GM12874 (cell line): Measurements from ENCODE around the gene ZNF18.

Source experiments
- CTCF ChIP-seq: IDR thresholded peaks from 2 replicates; pipeline ENCODE4 v1.5.1; 2011; ENCODE audit warnings: low read depth, mild to moderate bottlenecking, control low read depth, low read length, moderate library complexity; ENCODE audit not compliant: insufficient read depth

Gene ZNF18

GRCh38 chr17:11950771-11951519, 46.3 kb downstream of the ZNF18 start:
- no peak for TF ChIP-seq CTCF

GRCh38 chr17:11948789-11949188, 48.5 kb downstream of the ZNF18 start:
- TF ChIP-seq CTCF, result no peak

DNA sequence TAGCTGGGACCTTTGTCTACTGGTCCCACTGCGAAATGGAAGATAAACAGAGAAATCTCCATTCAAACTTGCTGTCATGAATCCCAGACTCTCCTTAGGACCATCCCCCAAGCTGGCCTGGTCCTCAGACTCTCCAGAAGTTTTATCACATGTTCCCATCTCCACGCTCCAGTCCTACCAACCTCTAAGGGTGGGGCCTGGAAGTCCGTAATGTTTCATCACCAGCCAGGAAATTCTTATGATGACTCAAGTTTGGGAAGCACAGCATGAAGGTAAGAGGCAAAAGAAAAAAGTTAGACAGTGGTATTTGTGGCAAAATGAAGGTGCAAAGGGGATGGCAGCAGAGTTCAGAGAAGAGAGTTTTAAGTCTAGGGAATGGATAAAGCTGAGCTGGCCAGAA, 52.7 kb downstream of the ZNF18 start:
- TF ChIP-seq CTCF, result no peak

- TF ChIP-seq CTCF, result no peak
Measured at GRCh38 chr17:11943759-11944347, 53.4 kb downstream of the ZNF18 start.

DNA sequence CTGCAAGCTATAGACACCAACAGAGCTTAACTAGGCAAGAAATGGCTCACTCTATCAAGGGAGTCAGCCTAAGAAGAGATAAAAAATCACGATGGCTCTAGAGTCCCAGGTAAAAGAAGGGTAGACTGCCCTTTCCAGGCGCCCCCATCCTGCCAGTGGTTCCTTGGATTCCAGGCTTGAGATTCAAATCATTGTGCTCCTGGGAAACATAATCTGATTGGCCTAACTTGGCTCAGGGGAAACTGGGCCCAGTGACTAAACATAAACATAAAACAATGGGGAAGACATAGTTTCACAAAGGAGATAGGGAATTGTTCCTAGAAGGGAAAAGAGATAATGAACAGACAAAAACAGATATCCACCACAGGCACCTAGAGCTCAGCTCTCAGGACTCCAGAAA, 56.4 kb downstream of the ZNF18 start:
- TF ChIP-seq CTCF, result no peak

GRCh38 chr17:11935734-11936406, 61.4 kb downstream of the ZNF18 start:
- peak; percentile 45; the same call in 1 of the 2 replicates for TF ChIP-seq CTCF

- TF ChIP-seq CTCF, result no peak
Measured at GRCh38 chr17:11932337-11932898, 64.9 kb downstream of the ZNF18 start.
